Head of caudate nucleus (tissue), 42 donors: ENCODE results near the gene RGPD3.
"Not testable (repeated sequence)": the region's sequence is repeated elsewhere in the genome, so short reads cannot be mapped to it uniquely, and the experiment has no call there.

Experiments
- DNase-seq, 42 donors: peaks; one replicate each; pipeline versions ENCODE4 v3.0.0 to v3.0.0-alpha.2; 2020 to 2021; ENCODE audit warnings: mixed read lengths in 7 of 42
- intact Hi-C: fragments of 100-400 bp; cut with DNase I; formaldehyde crosslinking; loops from one replicate; pipeline ENCODE4 v1.15.0; 2022

RGPD3 gene

DNA sequence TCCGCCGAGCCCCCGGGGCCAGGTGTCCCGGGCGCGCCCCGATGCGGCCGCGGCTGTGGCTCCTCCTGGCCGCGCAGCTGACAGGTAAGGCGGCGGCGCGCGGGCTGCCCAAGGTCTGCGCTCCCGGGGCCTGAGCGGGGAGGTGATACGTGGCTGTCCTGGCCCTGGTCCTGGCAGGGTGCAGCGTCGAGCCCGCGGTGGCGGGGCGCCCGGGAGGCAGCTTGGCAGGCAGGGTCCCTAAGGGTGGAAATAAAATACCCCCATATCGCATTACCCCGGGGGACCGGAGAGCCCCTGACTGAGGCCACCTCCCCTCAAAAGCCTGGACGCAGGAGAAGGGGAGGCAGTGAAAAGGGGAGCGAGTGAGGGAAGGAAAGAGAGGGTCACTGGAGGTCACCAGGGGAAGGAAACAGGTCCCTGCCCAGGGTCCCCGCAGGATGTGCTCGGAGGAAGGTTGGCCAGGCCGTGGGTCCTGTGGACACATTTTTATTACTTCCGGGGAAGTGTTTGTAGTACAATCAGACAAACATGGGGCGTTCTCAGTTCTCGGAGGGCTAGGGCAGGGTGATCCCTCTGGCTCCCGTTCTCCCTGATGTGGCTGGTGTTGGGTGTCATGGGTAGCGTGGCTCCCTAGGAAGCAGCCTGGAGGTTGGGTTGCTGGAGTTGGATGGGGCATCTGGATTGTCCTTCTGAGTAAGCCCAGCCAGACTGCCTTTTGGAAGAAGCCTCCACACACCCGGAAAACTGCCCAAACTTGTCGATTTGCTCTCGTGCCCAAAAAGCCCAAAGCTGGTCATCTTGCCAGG lies 19.4 kb upstream of the RGPD3 start:
- DNase-seq, intact Hi-C loops: not testable (repeated sequence)

GRCh38 chr2:106486551-106487385 lies 18.6 kb upstream of the RGPD3 start, which contains the start of gene CD8B2:
TSS of gene CD8B2 (plus strand) at chr2:106487364. CDS start at chr2:106487427, 63 bp downstream.
- DNase-seq, intact Hi-C loops: not testable (repeated sequence)

- intact Hi-C loops, DNase-seq: not testable (repeated sequence)
Measured at GRCh38 chr2:106479563-106479962, 11.3 kb upstream of the RGPD3 start.

DNA sequence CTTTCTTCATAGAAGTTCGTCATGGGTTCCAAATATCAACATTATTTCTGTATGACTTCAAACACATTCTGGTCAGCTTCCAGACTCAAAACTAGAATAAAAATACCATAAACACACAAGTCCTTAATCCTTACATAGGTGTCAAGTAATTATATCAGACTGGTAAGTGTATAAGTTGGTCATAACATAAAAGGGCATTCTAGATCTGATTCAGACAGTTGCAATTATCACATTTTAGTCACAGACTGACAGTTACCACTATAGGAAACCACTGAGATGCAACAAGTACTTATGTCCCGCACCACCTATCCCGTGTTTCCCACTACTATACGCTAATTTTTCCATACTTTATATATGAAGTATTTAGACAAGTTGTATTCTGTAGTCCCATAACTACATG lies 9.4 kb upstream of the RGPD3 start:
- intact Hi-C loops, DNase-seq: not testable (repeated sequence)

GRCh38 chr2:106470658-106471057 lies 2.4 kb upstream of the RGPD3 start:
- DNase-seq, result peak in 40 of 42 donors; percentile 28 to 83 (median 64)
- intact Hi-C loops, result not testable (repeated sequence)

DNA sequence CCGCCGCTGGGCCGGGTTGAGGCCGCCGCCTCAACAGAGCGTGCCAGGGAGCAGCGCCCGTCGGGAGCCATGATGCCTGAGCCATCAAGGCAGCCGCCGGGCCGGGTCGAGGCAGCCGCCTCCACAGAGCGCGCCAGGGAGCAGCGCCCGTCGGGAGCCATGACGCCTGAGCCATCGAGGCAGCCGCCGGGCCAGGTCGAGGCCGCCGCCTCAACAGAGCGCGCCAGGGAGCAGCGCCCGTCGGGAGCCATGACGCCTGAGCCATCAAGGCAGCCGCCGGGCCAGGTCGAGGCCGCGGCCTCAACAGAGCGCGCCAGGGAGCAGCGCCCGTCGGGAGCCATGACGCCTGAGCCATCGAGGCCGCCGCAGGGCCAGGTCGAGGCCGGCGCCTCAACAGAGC lies 697 bp downstream of the RGPD3 start:
- intact Hi-C loops, DNase-seq: not testable (repeated sequence)

DNA sequence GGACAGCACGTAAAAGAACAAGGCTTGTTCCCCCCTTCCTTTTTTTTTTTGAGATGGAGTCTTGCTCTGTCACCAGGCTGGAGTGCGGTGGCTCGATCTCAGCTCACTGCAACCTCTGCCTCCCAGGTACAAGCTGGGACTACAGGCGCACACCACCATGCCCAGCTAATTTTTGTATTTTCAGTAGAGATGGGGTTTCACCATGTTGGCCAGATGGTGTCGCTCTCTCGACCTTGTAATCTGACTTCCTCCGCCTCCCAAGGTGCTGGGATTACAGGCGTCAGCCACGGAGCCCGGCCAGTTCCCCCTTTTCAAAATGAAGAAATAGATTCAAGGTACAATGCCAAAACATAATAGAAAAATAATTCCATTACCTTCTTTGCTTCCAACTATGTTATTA lies 6.3 kb downstream of the RGPD3 start:
- DNase-seq, intact Hi-C loops: not testable (repeated sequence)

- intact Hi-C loops, DNase-seq: not testable (repeated sequence)
Measured at GRCh38 chr2:106390680-106391079, 77.5 kb downstream of the RGPD3 start.

- intact Hi-C loops, DNase-seq: not testable (repeated sequence)
Measured at GRCh38 chr2:106388814-106389410, 79.3 kb downstream of the RGPD3 start.

DNA sequence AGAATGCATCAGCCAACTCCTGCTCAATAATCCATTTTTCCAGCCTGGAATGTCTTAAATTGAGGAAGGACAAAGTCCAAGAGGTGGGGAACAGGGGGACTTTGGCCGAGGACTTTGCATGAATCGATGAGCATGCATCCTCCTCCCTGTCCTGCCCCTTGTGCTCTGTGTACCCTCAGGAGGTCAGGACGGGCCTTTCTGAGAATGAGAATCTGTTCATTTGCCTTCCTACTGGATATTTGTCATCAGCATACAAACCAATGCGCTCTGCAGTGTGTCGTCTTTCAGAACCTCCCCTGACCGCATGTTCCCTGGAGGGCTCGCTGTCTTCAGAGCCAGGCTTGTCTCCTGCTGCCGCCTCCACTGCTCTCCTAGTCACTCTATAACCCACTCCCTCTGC lies 83.7 kb downstream of the RGPD3 start:
- DNase-seq, intact Hi-C loops: not testable (repeated sequence)

GRCh38 chr2:106381867-106382266 lies 86.3 kb downstream of the RGPD3 start:
- intact Hi-C loops, DNase-seq: not testable (repeated sequence)

GRCh38 chr2:106379567-106379966 lies 88.6 kb downstream of the RGPD3 start:
- DNase-seq, intact Hi-C loops: not testable (repeated sequence)

DNA sequence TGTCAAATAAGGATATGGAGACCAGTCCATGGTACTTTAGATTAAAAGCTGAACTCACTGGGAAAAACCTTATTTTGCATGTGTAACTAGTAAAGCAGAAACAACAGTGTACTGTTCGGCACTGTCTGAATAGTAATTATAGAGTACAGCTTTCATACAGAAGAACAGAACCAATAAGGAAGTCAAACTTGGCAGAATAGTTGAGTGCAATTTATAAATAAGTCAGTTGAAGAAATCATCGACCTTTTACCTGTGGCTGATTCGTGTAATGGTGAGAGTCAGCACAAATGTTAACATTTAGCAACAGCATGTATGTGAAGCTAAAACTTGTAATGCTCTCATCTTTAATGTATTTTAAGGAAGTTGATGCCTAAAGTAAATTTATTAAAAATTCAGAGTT lies 99.0 kb downstream of the RGPD3 start:
- intact Hi-C loops, DNase-seq: not testable (repeated sequence)

GRCh38 chr2:106366204-106366885 lies 101.9 kb downstream of the RGPD3 start:
- no peak for DNase-seq
- intact Hi-C loops, result no loop called here

DNA sequence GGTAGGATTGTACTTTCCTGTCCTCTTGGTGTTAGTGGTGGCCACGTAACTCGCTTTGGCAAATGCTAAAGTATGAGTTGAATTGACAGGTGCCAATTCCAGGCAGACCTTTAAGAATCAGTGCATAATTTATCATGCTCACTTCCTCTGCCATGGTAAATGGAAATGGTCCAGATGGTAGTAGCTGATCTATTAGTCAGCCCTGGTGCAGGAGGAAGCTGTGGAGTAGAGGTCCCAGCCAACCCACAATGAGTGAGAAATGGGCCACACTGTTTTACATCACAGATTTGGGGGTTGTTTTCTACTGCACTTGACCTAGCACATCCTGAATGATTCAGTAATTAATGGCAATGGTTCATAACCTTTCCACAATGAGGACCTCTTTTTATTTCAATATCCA lies 104.4 kb downstream of the RGPD3 start:
- no peak for DNase-seq
- intact Hi-C loops, result no loop called here

DNA sequence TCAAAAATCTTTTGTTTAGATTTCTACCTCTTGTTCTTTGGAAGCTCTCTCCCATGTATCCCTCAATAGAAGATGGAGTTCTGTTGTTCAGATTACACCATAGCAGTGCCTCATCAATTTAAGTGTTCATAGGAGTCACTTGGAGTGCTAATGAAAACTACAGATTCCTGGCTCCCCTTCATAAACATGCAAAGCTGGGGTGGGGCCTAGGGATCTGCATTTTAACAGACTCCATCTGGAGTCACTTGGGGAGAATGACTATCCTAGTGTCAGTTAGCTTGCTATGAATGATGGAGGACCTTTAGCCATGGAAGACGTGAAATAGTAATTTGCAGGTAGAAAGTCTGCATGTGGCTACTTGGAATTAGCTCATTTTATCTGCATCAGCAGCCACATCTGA lies 105.4 kb downstream of the RGPD3 start:
- no peak for DNase-seq
- intact Hi-C loops, result no loop called here

GRCh38 chr2:106359512-106359911 lies 108.7 kb downstream of the RGPD3 start:
- DNase-seq, result peak in 28 of 42 donors; percentile 11 to 76 (median 42)
- intact Hi-C loops, result no loop called here

DNA sequence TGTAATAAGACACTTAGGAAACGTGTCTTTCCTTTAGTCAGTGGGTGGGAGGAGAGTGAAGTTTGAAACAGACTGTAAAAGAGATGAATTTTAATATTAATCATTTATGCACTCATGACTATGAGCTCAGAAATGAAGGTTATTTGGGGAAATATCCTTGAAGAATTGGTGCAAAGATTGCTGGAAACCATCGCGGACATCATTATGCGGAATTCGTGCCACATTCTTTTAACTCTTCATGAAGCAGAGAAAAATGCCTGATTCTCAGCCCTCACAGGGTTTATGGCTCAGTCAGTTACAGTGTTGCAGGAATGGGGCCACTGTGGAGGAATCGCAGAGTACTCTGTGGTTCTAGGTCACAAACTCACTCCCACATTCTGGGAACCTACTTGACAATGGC lies 109.7 kb downstream of the RGPD3 start:
- DNase-seq, result peak in 3 of 42 donors; percentile 6 to 42 (median 20)
- intact Hi-C loops, result no loop called here

DNA sequence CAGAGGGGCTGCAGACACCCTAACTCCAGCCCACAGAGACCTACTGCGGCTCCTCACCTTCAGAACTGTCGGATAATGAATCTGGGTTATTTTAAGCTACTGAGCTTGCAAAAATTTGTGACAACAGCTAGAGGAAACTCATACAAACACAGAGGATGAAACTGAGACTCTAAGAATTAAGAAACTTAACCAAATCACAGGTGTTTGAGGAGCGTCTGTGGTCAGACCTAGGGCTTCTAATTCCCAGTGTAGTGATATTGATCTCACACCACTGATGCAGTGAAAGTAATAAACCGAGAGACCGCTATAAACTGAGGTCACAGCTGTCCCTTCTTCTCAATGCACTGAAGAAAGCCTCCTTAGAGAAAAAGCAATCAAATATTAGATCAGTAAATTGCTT lies 110.1 kb downstream of the RGPD3 start:
- intact Hi-C loops, result no loop called here
- no peak for DNase-seq
